ENCODE results near the gene BNIP5.

BNIP5 gene

GRCh38 chr6:36335465-36336207 is 1.1 kb downstream of the BNIP5 start:
- no peak for DNase-seq (ENCODE audit: low read depth, low spot score)
- TF ChIP-seq CTCF (IDR thresholded peaks at IDR 0.05; ENCODE audit: insufficient read depth, low read length, missing control alignments), result no peak
- no peak overlapping the region for H3K4me3 ChIP-seq (ENCODE audit: low read depth, low read length)
- ChIA-PET POLR2A (no interaction called here), CTCF (interaction anchor here (2.5 to 11.5 kb wide), 2 partner anchors 19 to 33 kb away, joined by 13 to 267 read pairs; no protein-coding TSS in a partner anchor)

- DNase-seq (ENCODE audit: low read depth, low spot score), result no peak
- ChIA-PET POLR2A (no interaction called here), CTCF (interaction anchor here (1.4 to 11.5 kb wide), 4 partner anchors 10 to 33 kb away, joined by 6 to 267 read pairs (median 12); no protein-coding TSS in a partner anchor)
- H3K4me3 ChIP-seq (ENCODE audit: low read depth, low read length), result no peak overlapping the region
- TF ChIP-seq CTCF (IDR thresholded peaks at IDR 0.05; ENCODE audit: insufficient read depth, low read length, missing control alignments), result no peak
These were observed 1.7 kb downstream of the BNIP5 start for GRCh38 chr6:36334832-36335459.

- CTCF ChIA-PET, result interaction anchor here (1.4 to 11.5 kb wide), 3 partner anchors 9 to 31 kb away, joined by 6 to 267 read pairs (median 12); no protein-coding TSS in a partner anchor
- DNase-seq (ENCODE audit: low read depth, low spot score), result no peak
- POLR2A ChIA-PET, result no interaction called here
- no peak for TF ChIP-seq CTCF (IDR thresholded peaks at IDR 0.05; ENCODE audit: insufficient read depth, low read length, missing control alignments)
- no peak overlapping the region for H3K4me3 ChIP-seq (ENCODE audit: low read depth, low read length)
These were observed 2.6 kb downstream of the BNIP5 start for GRCh38 chr6:36333931-36334725.

- TF ChIP-seq CTCF (IDR thresholded peaks at IDR 0.05; ENCODE audit: insufficient read depth, low read length, missing control alignments), result no peak
- H3K4me3 ChIP-seq (ENCODE audit: low read depth, low read length), result no peak overlapping the region
- no peak for DNase-seq (ENCODE audit: low read depth, low spot score)
- ChIA-PET CTCF (interaction anchor here (1.0 to 11.5 kb wide), 4 partner anchors 8 to 30 kb away, joined by 3 to 267 read pairs (median 9); no protein-coding TSS in a partner anchor), POLR2A (no interaction called here)
These were observed 3.4 kb downstream of the BNIP5 start for GRCh38 chr6:36333171-36333895.

- no peak for DNase-seq (ENCODE audit: low read depth, low spot score)
- CTCF ChIA-PET, result interaction anchor here (2.4 kb wide), 1 partner anchor 9 kb away, joined by 17 read pairs; no protein-coding TSS in a partner anchor
- POLR2A ChIA-PET, result no interaction called here
- TF ChIP-seq CTCF (IDR thresholded peaks at IDR 0.05; ENCODE audit: insufficient read depth, low read length, missing control alignments), result no peak
- H3K4me3 ChIP-seq (ENCODE audit: low read depth, low read length), result no peak overlapping the region
These were observed 5.3 kb downstream of the BNIP5 start for GRCh38 chr6:36331381-36331780.

Measured in AG04449 (cell line).